Mucosa of rectum (tissue), 2 donors: ENCODE data around the gene ETS1.
A peak's percentile ranks its signal among the peaks of the same experiment; 100 is the strongest.

Experiments
- H3K27ac ChIP-seq, 2 donors: one replicate each; pipeline ENCODE4 v1.7.0; 2013; ENCODE audit warnings: inconsistent platforms in 2 of 2, low read depth in 2 of 2, low read length in 2 of 2
- H3K27me3 ChIP-seq, 2 donors: one replicate each; pipeline ENCODE4 v1.7.0; 2013; ENCODE audit warnings: low read length in 2 of 2; ENCODE audit not compliant: control insufficient read depth in 2 of 2, insufficient read depth in 2 of 2
- H3K36me3 ChIP-seq, 2 donors: one replicate each; pipeline ENCODE4 v1.7.0; 2013; ENCODE audit warnings: low read length in 2 of 2; ENCODE audit not compliant: control insufficient read depth in 2 of 2, insufficient read depth in 2 of 2
- H3K4me1 ChIP-seq, 2 donors: one replicate each; pipeline ENCODE4 v1.7.0; 2013; ENCODE audit warnings: low read length in 2 of 2, mild to moderate bottlenecking in 1 of 2; ENCODE audit not compliant: control insufficient read depth in 2 of 2, insufficient read depth in 2 of 2
- H3K4me3 ChIP-seq, 2 donors: one replicate each; pipeline ENCODE4 v1.7.0; 2013; ENCODE audit warnings: low read length in 2 of 2
- H3K9ac ChIP-seq, 2 donors: one replicate each; pipeline ENCODE4 v1.7.0; 2013; ENCODE audit warnings: low read length in 2 of 2, low read depth in 1 of 2, mild to moderate bottlenecking in 1 of 2
- H3K9me3 ChIP-seq, 2 donors: one replicate each; pipeline ENCODE4 v1.7.0; 2013; ENCODE audit warnings: low read length in 2 of 2; ENCODE audit not compliant: control insufficient read depth in 2 of 2
- donor health status: healthy.
- donor health status: Normal muscosa, but diverticular disease.

ETS1 gene

DNA sequence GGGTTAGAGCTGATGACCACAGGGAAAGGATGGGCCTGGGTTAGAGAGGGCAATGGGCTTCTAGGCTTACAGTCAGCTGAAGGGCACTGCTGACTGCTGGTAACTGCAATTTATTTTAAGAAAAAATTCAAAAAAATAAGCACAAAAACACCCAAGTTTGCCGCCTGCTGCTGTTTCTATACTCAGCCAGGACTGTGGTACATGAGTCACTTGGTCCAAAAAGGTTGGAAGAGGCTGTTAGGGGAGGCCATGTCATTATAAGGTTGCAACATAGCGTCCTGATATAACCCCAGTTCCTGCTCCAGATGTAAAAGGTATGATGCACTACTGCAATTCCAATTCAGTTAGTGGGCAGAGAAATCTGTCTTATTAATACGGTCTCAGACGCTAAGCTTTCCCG, 98.9 kb downstream of the ETS1 start:
- H3K4me3 ChIP-seq: no peak overlapping the region
- peaks cover 13 to 17% of the 10 kb centered on the region in 2 donors for H3K4me1 ChIP-seq
- H3K9me3 ChIP-seq: no peaks in the 10 kb centered on the region
- H3K27me3 ChIP-seq: no peaks in the 10 kb centered on the region
- H3K36me3 ChIP-seq: peaks cover 47 to 57% of the 10 kb centered on the region in 2 donors
- H3K9ac ChIP-seq: no peak overlapping the region
- H3K27ac ChIP-seq: no peak overlapping the region

DNA sequence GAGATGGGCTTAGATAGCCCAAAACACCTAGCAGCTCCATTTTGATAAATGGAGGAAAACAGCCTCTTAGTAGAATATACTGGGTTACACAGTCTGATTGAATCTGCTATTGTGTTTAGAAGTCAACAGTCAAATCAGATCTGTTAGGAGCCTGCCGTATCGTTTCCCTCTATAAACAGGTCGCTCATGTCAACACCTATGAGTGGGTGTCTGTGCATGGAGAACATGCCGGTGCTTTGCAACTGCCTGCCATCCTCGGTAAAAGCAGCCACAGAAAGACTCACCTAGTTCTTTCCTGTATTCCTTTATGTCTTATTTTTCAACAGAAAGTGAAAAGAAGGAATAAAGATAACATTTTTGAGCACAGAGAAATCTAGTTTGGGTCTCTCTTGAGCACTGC, 99.4 kb downstream of the ETS1 start:
- Histone ChIP-seq H3K4me1 (peaks cover 10 to 14% of the 10 kb centered on the region in 2 donors), H3K27ac (no peak overlapping the region), H3K36me3 (peaks cover 48 to 57% of the 10 kb centered on the region in 2 donors)

DNA sequence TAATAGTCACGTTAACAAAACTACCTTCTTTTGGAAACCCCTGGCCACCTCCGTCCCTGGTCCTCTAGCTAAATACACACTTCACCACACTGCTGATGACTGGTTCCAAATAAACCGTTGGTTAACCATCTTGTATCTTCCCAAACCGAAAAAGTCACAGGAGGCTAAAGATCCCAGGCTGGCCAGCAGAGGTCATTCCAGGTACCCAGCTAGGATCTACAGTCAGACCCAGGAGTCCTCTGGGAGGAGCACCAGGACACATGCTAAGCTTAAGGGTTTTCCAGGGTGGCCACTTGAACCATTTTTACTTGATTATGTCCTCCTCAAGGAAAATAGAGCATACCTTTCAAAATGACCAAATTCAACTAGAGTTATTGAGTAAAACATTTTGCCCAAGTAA, 103.2 kb downstream of the ETS1 start:
- no peak overlapping the region for H3K4me3 ChIP-seq
- peaks cover 8 to 14% of the 10 kb centered on the region in 2 donors for H3K4me1 ChIP-seq
- no peak overlapping the region for H3K9ac ChIP-seq
- peaks cover 55 to 58% of the 10 kb centered on the region in 2 donors for H3K36me3 ChIP-seq
- H3K9me3 ChIP-seq: no peaks in the 10 kb centered on the region
- H3K27me3 ChIP-seq: no peaks in the 10 kb centered on the region
- H3K27ac ChIP-seq: no peak overlapping the region

More for the DNA sequence above, 99.4 kb downstream of the ETS1 start:
- Histone ChIP-seq H3K4me3 (no peak overlapping the region), H3K9ac (no peak overlapping the region), H3K27me3 (no peaks in the 10 kb centered on the region), H3K9me3 (no peaks in the 10 kb centered on the region)

DNA sequence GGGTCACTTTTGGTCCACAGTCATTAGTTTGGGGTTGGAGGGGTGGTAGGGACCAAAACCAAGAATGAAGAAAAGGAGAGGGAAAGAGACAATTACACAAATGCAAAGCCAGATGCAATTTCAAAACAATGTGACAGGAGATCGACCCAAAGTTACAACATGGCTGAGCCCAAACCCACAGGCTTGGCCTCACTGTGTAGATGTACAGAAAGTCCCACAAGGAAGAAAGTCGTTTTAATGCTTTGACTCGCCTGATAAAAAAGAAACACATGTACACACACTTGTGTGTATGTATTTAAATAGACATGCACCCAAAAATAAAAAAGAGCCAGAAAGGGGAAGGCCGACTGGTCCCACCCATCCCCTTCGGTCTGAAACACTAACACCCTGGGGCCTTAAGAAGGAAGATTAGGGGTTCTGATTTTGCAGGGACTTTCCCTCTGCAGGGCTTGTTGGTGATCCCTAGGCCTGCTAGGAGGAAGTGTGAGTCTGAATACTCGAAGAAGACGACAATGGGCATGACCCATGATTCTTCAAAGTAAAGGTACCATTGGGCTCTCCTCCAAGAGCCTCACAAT, 104.1 kb downstream of the ETS1 start:
- H3K4me3 ChIP-seq: no peak overlapping the region
- H3K9ac ChIP-seq: peak overlapping the region in 1 of 2 donors; percentile 15
- peaks cover 8 to 14% of the 10 kb centered on the region in 2 donors for H3K4me1 ChIP-seq
- H3K27me3 ChIP-seq: no peaks in the 10 kb centered on the region
- H3K9me3 ChIP-seq: no peaks in the 10 kb centered on the region
- H3K27ac ChIP-seq: peak overlapping the region; percentile 70 to 78
- H3K36me3 ChIP-seq: peaks cover 51 to 54% of the 10 kb centered on the region in 2 donors

DNA sequence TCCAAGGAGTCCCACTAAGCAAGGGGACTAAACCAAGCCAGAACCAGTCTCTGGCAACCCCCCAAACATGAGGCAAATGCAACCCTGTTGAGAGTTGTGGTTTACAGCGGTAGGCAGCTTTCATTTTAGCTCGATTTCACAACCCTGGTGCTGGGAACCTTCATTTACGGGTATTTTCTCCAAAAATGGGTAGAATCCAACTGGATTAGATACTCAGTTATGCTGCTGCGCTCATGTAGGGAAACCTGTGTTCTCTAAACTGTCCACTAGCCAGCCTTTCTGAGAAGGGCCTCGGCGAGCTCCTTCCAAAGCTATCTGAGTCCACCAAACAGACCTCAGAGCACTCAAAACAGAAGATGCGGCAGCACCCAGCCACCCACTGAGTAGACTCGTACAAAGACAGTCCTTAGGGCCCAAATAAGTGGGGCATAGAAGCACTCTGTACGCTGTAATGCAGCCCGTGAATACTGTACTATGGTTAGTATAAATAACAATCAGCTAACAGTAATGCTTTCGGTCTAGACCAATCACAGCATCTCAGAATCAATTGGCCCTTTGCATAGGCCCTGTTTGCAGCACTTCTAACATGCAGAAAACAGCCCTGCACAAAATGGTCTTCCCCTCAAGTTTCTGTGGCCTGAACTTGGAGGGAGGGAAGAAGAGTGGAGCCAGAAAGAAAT, 104.7 kb downstream of the ETS1 start:
- peaks cover 8 to 14% of the 10 kb centered on the region in 2 donors for H3K4me1 ChIP-seq

DNA sequence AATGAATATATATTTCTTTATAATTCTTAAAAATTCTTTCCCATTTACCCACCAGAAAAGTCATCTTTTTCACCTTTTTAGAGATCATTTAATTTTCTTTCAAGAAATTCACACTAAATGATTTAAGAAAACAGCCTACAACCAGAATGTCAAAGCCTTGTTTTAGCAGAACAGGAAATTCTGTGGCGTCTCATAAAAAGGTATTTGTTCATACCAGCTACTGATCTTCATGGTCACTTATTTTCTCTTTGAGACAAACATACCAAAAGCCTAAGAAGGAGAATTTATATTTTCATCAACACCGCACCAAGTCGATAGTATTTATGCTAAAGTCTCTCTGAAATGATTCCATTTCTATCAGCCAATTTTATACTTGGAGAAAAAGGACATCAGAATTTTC, 105.3 kb downstream of the ETS1 start:
- peaks cover 8 to 16% of the 10 kb centered on the region in 2 donors for H3K4me1 ChIP-seq
- H3K27ac ChIP-seq: peak overlapping the region; percentile 70 to 78
- no peaks in the 10 kb centered on the region for H3K27me3 ChIP-seq

More for the DNA sequence above, 104.7 kb downstream of the ETS1 start:
- Histone ChIP-seq H3K27ac (peak overlapping the region; percentile 70 to 78), H3K4me3 (peak overlapping the region in 1 of 2 donors; percentile 46), H3K9me3 (no peaks in the 10 kb centered on the region), H3K27me3 (no peaks in the 10 kb centered on the region), H3K36me3 (peaks cover 46 to 50% of the 10 kb centered on the region in 2 donors), H3K9ac (peak overlapping the region in 1 of 2 donors; percentile 15)

DNA sequence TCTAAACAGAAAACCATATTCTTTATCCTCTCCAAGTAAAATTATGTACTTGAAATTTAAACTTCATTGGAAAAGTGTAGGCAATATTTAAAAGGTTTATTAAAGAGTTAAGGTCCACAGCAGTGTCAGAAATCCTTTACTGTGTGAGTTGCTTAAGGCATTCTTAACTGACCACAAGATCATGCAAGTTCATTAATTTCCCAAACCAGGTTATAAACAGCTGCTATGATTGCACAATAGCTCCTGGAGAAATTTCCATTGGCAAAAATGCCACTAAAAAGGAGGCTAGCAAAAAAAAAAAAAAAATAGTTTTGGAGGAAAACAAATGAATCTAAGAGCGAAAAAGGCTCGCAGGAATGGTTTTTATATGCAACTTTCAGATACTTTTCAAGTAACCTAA, 106.2 kb downstream of the ETS1 start:
- no peak overlapping the region for H3K4me3 ChIP-seq
- H3K36me3 ChIP-seq: peaks cover 40 to 50% of the 10 kb centered on the region in 2 donors
- peaks cover 13 to 20% of the 10 kb centered on the region in 2 donors for H3K4me1 ChIP-seq
- peak overlapping the region; percentile 38 to 78 for H3K27ac ChIP-seq
- H3K9ac ChIP-seq: no peak overlapping the region
- H3K27me3 ChIP-seq: no peaks in the 10 kb centered on the region
- H3K9me3 ChIP-seq: no peaks in the 10 kb centered on the region

More for the DNA sequence above, 105.3 kb downstream of the ETS1 start:
- no peak overlapping the region for H3K9ac ChIP-seq
- peaks cover 46 to 54% of the 10 kb centered on the region in 2 donors for H3K36me3 ChIP-seq
- peak overlapping the region in 1 of 2 donors; percentile 46 for H3K4me3 ChIP-seq
- H3K9me3 ChIP-seq: no peaks in the 10 kb centered on the region

DNA sequence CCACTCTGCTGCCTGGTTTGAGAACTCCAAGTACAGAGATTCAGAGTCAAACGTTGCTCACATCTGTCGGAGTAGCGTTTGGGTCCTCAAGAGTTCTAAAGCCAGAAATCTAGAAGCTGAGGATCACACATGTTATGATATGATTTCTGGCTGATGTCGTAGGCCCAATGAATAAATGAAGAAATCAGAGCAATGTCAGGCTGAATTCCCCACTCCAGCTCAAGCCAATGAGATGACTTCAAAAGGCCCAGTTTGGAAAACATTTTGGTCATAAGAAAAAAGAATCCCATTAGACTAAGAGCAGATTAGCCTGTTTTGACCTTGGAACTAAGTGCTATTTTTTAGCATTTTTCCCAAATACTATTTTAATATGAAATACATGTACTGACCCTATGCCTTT, 106.7 kb downstream of the ETS1 start:
- H3K4me3 ChIP-seq: no peak overlapping the region
- peak overlapping the region in 1 of 2 donors; percentile 52 for H3K27ac ChIP-seq
- no peaks in the 10 kb centered on the region for H3K27me3 ChIP-seq
- no peak overlapping the region for H3K9ac ChIP-seq
- H3K36me3 ChIP-seq: peaks cover 40 to 50% of the 10 kb centered on the region in 2 donors
- H3K4me1 ChIP-seq: peaks cover 18 to 24% of the 10 kb centered on the region in 2 donors
- no peaks in the 10 kb centered on the region for H3K9me3 ChIP-seq

DNA sequence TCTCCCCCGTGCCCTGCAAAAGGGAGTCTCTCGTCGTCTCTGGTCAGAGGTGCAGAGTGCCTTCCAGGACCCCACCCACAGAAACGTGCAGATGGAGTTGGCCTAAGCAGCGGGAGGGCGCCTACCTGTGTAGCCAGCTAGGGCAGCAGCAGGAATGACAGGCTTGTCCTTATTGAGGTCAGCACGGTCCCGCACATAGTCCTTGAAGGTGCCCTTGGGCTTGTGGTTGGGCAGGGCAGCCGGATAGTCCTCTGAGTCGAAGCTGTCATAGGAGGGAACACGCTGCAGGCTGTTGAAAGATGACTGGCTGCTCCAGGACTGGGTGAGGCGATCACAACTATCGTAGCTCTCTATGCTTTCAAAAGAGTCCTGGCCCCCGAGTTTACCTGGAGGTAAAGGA, 107.3 kb downstream of the ETS1 start:
- Histone ChIP-seq H3K9me3 (no peaks in the 10 kb centered on the region), H3K27ac (peak overlapping the region in 1 of 2 donors; percentile 52), H3K36me3 (peaks cover 40 to 46% of the 10 kb centered on the region in 2 donors), H3K4me3 (no peak overlapping the region), H3K4me1 (peaks cover 23 to 26% of the 10 kb centered on the region in 2 donors), H3K27me3 (no peaks in the 10 kb centered on the region), H3K9ac (no peak overlapping the region)

DNA sequence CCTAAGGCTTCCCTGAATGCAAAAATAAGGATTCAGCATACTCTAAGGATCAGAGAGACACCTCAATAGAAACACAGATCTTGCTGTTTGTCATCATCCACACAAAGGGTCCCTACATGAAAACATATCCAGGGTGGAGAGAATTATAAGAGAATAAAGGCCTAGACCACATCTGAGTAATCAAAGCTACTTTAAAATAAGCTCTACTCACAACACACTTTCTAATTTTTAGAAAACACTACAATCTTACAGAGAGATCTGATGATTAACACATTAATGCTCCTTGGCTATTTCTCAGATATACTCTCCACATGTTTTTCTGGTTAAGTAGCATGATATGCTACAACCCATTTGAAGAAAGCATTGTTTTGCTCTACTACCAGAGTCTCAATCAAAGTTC, 108.2 kb downstream of the ETS1 start:
- Histone ChIP-seq H3K27ac (peak overlapping the region; percentile 10 to 52), H3K27me3 (no peaks in the 10 kb centered on the region), H3K4me1 (peaks cover 32 to 35% of the 10 kb centered on the region in 2 donors), H3K4me3 (no peak overlapping the region), H3K36me3 (peaks cover 33 to 37% of the 10 kb centered on the region in 2 donors), H3K9ac (no peak overlapping the region), H3K9me3 (no peaks in the 10 kb centered on the region)
